HG02763 (cell line): Measurements from ENCODE around the gene KLK8.

Experiments used
- ATAC-seq: cut with Tn5 transposase; IDR thresholded peaks from one replicate; pipeline ENCODE4 v1.9.1; 2021; ENCODE audit warnings: mild to moderate bottlenecking, moderate library complexity; ENCODE audit not compliant: unreplicated experiment

KLK8 gene

GRCh38 chr19:50957587-50957986 lies 43.8 kb downstream of the KLK8 start:
- ATAC-seq: no peak

- no peak for ATAC-seq
Observed at GRCh38 chr19:50952910-50953309, 48.5 kb downstream of the KLK8 start, which contains the start of gene KLK5. KLK5 (minus strand) TSS chr19:50953038; CDS start chr19:50952657, 381 bp downstream.

- ATAC-seq: no peak
Observed at GRCh38 chr19:50949861-50950260, 51.5 kb downstream of the KLK8 start.

GRCh38 chr19:50947123-50947522 lies 54.3 kb downstream of the KLK8 start:
- no peak for ATAC-seq
